Neural progenitor cell (in vitro differentiated cells): Measurements from ENCODE around the gene STEAP2.

ENCODE experiments used
- EZH2phosphoT487 ChIP-seq: fragments of 200-600 bp; sonication (generic); IDR thresholded peaks from 2 replicates; pipeline ENCODE4 v1.6.1; 2017; ENCODE audit warnings: antibody characterized with exemption
- TF ChIP-seq, protein P1 (sequence below): fragments of 200-600 bp; sonication (generic); IDR thresholded peaks from 2 replicates; pipeline ENCODE4 v1.5.1; 2017; ENCODE audit warnings: antibody characterized with exemption, mild to moderate bottlenecking

DNA sequence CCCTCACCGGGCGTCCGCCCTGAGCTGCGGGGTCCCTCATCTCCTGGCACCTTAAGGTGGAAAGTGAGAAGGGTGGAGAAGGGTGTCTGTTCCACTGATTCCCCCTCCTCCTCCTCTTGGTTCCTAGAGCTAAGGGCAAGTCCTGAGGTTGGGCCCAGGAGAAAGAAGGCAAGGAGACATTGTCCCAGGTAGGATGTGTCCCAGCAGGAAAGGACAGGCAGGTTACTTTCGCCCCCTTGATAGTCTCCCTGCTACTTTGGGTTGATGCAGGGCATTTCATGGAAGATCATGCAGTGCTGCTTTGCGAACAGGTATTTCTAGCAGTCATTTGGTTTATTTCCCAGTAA lies 582 bp downstream of the STEAP2 start:
- TF ChIP-seq, protein P1, sequence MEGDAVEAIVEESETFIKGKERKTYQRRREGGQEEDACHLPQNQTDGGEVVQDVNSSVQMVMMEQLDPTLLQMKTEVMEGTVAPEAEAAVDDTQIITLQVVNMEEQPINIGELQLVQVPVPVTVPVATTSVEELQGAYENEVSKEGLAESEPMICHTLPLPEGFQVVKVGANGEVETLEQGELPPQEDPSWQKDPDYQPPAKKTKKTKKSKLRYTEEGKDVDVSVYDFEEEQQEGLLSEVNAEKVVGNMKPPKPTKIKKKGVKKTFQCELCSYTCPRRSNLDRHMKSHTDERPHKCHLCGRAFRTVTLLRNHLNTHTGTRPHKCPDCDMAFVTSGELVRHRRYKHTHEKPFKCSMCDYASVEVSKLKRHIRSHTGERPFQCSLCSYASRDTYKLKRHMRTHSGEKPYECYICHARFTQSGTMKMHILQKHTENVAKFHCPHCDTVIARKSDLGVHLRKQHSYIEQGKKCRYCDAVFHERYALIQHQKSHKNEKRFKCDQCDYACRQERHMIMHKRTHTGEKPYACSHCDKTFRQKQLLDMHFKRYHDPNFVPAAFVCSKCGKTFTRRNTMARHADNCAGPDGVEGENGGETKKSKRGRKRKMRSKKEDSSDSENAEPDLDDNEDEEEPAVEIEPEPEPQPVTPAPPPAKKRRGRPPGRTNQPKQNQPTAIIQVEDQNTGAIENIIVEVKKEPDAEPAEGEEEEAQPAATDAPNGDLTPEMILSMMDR, result no peak
- no peak for TF ChIP-seq EZH2phosphoT487
